ENCODE measurements around the gene PPP1R13L.

DNA sequence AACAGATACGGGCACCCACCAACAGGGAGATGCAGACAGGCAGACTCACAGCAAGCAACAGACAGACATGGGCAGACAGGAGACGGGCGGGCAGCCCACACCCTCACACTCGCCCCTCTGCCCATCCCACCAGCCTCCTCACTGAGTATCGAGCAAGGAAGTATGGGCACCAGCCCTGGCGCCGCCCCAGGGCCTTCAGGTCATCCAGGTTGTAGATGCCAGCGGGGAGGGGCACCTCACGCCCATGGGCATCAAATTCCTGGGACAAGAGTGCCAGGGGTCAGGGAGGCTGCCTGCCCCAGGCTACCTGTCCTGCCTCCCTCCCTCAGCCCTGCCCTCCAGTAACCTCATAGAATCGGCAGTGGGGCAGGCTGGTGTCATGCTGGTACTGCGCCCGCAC lies 40.2 kb downstream of the PPP1R13L start:
- TF ChIP-seq, protein P1, sequence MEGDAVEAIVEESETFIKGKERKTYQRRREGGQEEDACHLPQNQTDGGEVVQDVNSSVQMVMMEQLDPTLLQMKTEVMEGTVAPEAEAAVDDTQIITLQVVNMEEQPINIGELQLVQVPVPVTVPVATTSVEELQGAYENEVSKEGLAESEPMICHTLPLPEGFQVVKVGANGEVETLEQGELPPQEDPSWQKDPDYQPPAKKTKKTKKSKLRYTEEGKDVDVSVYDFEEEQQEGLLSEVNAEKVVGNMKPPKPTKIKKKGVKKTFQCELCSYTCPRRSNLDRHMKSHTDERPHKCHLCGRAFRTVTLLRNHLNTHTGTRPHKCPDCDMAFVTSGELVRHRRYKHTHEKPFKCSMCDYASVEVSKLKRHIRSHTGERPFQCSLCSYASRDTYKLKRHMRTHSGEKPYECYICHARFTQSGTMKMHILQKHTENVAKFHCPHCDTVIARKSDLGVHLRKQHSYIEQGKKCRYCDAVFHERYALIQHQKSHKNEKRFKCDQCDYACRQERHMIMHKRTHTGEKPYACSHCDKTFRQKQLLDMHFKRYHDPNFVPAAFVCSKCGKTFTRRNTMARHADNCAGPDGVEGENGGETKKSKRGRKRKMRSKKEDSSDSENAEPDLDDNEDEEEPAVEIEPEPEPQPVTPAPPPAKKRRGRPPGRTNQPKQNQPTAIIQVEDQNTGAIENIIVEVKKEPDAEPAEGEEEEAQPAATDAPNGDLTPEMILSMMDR (IDR thresholded peaks at IDR 0.05), result no peak
- TF ChIP-seq POLR2A (IDR thresholded peaks at IDR 0.05), result no peak
- no peak for TF ChIP-seq POLR2AphosphoS5 (IDR thresholded peaks at IDR 0.05)
